Astrocyte (in vitro differentiated cells and primary cell): ENCODE data around the gene MRPL36.

Source experiments
- EZH2 ChIP-seq: IDR thresholded peaks from 2 replicates; pipeline ENCODE4 v1.6.1; 2012; ENCODE audit warnings: mild to moderate bottlenecking, low read length, inconsistent platforms; ENCODE audit not compliant: insufficient read depth
- TF ChIP-seq, protein P1 (sequence below): IDR thresholded peaks from 2 replicates; pipeline ENCODE4 v1.5.1; 2011; ENCODE audit warnings: low read depth, mild to moderate bottlenecking, inconsistent platforms, low read length, moderate library complexity; ENCODE audit not compliant: insufficient read depth

DNA sequence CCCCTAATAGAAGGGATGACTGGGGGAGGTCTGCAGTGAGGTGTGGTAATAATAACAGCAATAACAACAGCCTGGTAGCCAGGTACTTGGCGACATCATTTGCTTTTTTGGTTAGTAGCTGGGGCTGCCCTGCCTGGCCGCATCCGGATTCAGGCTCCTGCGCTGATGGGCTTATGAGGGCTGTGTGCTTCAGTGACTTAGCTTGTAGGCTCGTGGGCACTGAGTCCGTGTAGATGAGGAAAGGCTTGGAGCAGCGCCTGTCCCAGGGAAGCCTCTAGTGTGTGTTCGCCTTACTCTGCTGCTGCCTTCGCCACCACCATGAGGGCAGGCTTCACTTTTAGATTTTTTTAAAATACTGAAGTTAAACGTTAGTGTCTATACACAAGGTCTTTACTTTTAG lies 6.1 kb upstream of the MRPL36 start:
- no peak for TF ChIP-seq EZH2
- TF ChIP-seq, protein P1, sequence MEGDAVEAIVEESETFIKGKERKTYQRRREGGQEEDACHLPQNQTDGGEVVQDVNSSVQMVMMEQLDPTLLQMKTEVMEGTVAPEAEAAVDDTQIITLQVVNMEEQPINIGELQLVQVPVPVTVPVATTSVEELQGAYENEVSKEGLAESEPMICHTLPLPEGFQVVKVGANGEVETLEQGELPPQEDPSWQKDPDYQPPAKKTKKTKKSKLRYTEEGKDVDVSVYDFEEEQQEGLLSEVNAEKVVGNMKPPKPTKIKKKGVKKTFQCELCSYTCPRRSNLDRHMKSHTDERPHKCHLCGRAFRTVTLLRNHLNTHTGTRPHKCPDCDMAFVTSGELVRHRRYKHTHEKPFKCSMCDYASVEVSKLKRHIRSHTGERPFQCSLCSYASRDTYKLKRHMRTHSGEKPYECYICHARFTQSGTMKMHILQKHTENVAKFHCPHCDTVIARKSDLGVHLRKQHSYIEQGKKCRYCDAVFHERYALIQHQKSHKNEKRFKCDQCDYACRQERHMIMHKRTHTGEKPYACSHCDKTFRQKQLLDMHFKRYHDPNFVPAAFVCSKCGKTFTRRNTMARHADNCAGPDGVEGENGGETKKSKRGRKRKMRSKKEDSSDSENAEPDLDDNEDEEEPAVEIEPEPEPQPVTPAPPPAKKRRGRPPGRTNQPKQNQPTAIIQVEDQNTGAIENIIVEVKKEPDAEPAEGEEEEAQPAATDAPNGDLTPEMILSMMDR: no peak
